Measurements from ENCODE around the gene SRGN. TPM values are rescaled to one million over a fixed set of nuclear protein-coding genes. Genes with fewer than 3 reads are reported as not detected.

The SRGN gene, protein sequence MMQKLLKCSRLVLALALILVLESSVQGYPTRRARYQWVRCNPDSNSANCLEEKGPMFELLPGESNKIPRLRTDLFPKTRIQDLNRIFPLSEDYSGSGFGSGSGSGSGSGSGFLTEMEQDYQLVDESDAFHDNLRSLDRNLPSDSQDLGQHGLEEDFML
- total RNA-seq, result 1,513 and 1,576 TPM in 2 replicates

GRCh38 chr10:69087590-69088470, at the start of gene SRGN:
TSS of gene SRGN (plus strand) at chr10:69088103. CDS start at chr10:69088158, 55 bp downstream.

DNA sequence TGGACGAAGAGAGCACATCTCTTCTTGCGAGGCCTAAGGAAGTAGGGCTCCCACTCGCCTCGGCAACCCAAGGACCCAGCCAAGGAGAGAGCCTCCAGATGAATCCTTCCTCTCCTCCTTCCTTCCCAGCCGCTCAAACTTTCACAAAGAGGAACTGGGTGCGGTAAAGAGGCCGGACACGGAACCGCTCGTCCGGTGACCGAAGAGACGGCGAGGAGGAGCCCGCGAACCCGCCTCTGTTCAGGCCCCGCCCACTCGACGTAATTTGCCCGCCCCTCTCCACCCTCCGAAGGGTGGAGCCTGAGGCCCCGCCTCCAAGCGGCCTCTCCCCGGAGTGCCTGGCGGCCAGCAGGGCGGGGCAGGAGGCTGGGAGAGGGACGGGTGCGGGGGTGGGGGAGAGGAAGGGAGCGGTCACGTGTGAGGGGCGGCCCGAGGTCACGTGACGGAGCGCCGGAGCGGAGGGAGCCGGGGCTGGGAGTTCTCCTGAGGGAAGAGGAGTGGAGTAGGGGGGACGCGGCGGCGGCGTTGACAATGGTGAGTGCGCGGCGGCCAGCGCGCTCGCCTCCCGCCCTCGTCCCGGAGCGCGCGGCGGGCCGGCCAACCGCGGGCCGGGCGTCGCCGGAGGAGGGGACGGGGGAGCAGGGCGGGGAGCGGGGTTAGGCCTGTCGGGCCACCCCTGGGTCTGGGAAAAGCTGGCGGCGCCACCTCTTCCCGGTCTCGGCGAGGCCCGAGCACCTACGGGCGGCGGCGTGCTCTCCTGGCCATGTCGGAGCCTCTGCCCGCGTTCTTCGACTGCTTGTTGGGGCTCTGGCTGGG, 36.1 kb downstream of the SRGN start, which contains the start of gene VPS26A:
Gene VPS26A, plus strand, starts transcription at position 432 of the 816 bp plus-strand sequence. Its CDS starts 100 bp downstream, at position 532.

Small RNA genes within 50 kb of the gene (small RNA-seq; reads per million reads assigned to genes)
- not detected for gene RF00017

Other genes starting within 250 kb of the SRGN start
- 38.3 and 43.1 TPM in 2 replicates for gene DDX50, start 186.8 kb upstream of the SRGN start, total RNA-seq
- 205 and 209 TPM in 2 replicates for gene DDX21, start 131.9 kb upstream of the SRGN start, total RNA-seq
- gene KIFBP, start 99.3 kb upstream of the SRGN start, total RNA-seq, result 70.1 and 71.8 TPM in 2 replicates
- 59.0 and 66.0 TPM in 2 replicates for gene VPS26A, start 36.1 kb downstream of the SRGN start, total RNA-seq
- gene SUPV3L1, start 92.1 kb downstream of the SRGN start, total RNA-seq, result 30.4 and 34.0 TPM in 2 replicates
- gene HKDC1, start 132.2 kb downstream of the SRGN start, total RNA-seq, result 0.93 TPM in 1 of 2 replicates, not detected in the other
- gene HK1, start 190.4 kb downstream of the SRGN start, total RNA-seq, result 128 and 134 TPM in 2 replicates

All from thoracic aorta endothelial cell (primary cell).